Measurements from ENCODE around the gene SUOX. TPM values are rescaled to one million over a fixed set of nuclear protein-coding genes. Genes with fewer than 3 reads are reported as not detected.
"Not testable (repeated sequence)": the region's sequence is repeated elsewhere in the genome, so short reads cannot be mapped to it uniquely, and the experiment has no call there.

The SUOX gene
- total and polyA plus RNA-seq, 4 donors, result 17.3 to 39.3 (median 33.0) TPM

- TF ChIP-seq, protein P1, sequence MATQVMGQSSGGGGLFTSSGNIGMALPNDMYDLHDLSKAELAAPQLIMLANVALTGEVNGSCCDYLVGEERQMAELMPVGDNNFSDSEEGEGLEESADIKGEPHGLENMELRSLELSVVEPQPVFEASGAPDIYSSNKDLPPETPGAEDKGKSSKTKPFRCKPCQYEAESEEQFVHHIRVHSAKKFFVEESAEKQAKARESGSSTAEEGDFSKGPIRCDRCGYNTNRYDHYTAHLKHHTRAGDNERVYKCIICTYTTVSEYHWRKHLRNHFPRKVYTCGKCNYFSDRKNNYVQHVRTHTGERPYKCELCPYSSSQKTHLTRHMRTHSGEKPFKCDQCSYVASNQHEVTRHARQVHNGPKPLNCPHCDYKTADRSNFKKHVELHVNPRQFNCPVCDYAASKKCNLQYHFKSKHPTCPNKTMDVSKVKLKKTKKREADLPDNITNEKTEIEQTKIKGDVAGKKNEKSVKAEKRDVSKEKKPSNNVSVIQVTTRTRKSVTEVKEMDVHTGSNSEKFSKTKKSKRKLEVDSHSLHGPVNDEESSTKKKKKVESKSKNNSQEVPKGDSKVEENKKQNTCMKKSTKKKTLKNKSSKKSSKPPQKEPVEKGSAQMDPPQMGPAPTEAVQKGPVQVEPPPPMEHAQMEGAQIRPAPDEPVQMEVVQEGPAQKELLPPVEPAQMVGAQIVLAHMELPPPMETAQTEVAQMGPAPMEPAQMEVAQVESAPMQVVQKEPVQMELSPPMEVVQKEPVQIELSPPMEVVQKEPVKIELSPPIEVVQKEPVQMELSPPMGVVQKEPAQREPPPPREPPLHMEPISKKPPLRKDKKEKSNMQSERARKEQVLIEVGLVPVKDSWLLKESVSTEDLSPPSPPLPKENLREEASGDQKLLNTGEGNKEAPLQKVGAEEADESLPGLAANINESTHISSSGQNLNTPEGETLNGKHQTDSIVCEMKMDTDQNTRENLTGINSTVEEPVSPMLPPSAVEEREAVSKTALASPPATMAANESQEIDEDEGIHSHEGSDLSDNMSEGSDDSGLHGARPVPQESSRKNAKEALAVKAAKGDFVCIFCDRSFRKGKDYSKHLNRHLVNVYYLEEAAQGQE (IDR thresholded peaks at IDR 0.05), result no peak
- TF ChIP-seq JUND (IDR thresholded peaks at IDR 0.05), result no peak
- no peak for TF ChIP-seq GABPA (IDR thresholded peaks at IDR 0.05 in 1 of 2, conservative IDR thresholded peaks at IDR 0.05 in 1 of 2)
- no peak for TF ChIP-seq ATF3 (IDR thresholded peaks at IDR 0.05)
Measured at GRCh38 chr12:55983232-55983842, 13.7 kb upstream of the SUOX start (continued).

DNA sequence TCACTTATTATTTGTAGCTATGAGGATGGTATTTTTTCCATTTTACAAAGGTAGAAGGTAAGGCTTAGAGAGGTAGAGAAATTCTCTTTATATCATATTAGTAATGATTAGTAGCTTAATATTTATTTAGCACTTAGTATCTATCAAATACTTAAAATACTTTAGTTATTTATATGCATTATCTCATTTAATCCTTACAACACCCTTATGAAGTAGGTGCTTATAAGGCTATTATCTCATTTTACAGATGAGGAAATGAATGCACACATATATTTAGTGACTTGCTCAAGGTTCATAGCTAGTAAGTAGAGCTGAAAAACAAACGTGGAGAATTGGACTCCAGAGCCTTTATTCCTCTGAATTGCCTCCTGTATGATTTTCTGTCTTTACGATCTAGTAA, 12.2 kb upstream of the SUOX start:
- WGBS, result 72% methylated on average over 2 of the region's 2 CpGs
- no peak overlapping the region for H3K4me3 ChIP-seq (ENCODE audit: low read depth in 1 of 3, low read length in 3 of 3)
- H3K27ac ChIP-seq (ENCODE audit: low read depth in 1 of 2, low read length in 2 of 2), result no peak overlapping the region
- TF ChIP-seq, protein P2, sequence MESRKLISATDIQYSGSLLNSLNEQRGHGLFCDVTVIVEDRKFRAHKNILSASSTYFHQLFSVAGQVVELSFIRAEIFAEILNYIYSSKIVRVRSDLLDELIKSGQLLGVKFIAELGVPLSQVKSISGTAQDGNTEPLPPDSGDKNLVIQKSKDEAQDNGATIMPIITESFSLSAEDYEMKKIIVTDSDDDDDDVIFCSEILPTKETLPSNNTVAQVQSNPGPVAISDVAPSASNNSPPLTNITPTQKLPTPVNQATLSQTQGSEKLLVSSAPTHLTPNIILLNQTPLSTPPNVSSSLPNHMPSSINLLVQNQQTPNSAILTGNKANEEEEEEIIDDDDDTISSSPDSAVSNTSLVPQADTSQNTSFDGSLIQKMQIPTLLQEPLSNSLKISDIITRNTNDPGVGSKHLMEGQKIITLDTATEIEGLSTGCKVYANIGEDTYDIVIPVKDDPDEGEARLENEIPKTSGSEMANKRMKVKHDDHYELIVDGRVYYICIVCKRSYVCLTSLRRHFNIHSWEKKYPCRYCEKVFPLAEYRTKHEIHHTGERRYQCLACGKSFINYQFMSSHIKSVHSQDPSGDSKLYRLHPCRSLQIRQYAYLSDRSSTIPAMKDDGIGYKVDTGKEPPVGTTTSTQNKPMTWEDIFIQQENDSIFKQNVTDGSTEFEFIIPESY (IDR thresholded peaks at IDR 0.05), result no peak
- TF ChIP-seq GABPA (IDR thresholded peaks at IDR 0.05 in 1 of 2, conservative IDR thresholded peaks at IDR 0.05 in 1 of 2), result no peak
- H3K27me3 ChIP-seq (ENCODE audit: control insufficient read depth in 4 of 4, insufficient read depth in 4 of 4, low read length in 3 of 4), result no peaks in the 10 kb centered on the region
- DNase-seq (ENCODE audit: low spot score), result no peak
- H3K36me3 ChIP-seq (ENCODE audit: control insufficient read depth in 4 of 4, insufficient read depth in 3 of 4, low read depth in 1 of 4, low read length in 3 of 4), result peaks cover 12 to 41% (median 23%) of the 10 kb centered on the region in 4 donors
- H3K9me3 ChIP-seq (ENCODE audit: control insufficient read depth in 4 of 4, low read length in 3 of 4), result no peaks in the 10 kb centered on the region
- H3K4me1 ChIP-seq (ENCODE audit: control insufficient read depth in 4 of 4, insufficient read depth in 4 of 4, low read length in 3 of 4), result peaks cover 0 to 1% (median 0%) of the 10 kb centered on the region in 4 donors
- no peak overlapping the region for H3K9ac ChIP-seq (ENCODE audit: low read depth in 1 of 2, low read length in 2 of 2)

- H3K9ac ChIP-seq (ENCODE audit: low read depth in 1 of 2, low read length in 2 of 2), result no peak overlapping the region
- TF ChIP-seq ATF3 (IDR thresholded peaks at IDR 0.05), result no peak
- TF ChIP-seq, protein P2 (IDR thresholded peaks at IDR 0.05), result no peak
- no peak for TF ChIP-seq HNF4G (IDR thresholded peaks at IDR 0.05)
- TF ChIP-seq RAD21 (IDR thresholded peaks at IDR 0.05), result no peak
- TF ChIP-seq EGR1 (IDR thresholded peaks at IDR 0.05; ENCODE audit: low read depth in 2 of 2), result no peak
- TF ChIP-seq GABPA (IDR thresholded peaks at IDR 0.05 in 1 of 2, conservative IDR thresholded peaks at IDR 0.05 in 1 of 2), result no peak
- TF ChIP-seq TAF1 (conservative IDR thresholded peaks at IDR 0.05), result no peak
- TF ChIP-seq CTCF (IDR thresholded peaks at IDR 0.05; ENCODE audit: low read depth, low read length, missing input control), result no peak
- TF ChIP-seq HNF4A (conservative IDR thresholded peaks at IDR 0.05), result no peak
- no peak overlapping the region for H3K27ac ChIP-seq (ENCODE audit: low read depth in 1 of 2, low read length in 2 of 2)
- H3K9me3 ChIP-seq (ENCODE audit: control insufficient read depth in 4 of 4, low read length in 3 of 4), result no peaks in the 10 kb centered on the region
- DNase-seq (ENCODE audit: low spot score), result no peak
- no peak overlapping the region for H3K4me3 ChIP-seq (ENCODE audit: low read depth in 1 of 3, low read length in 3 of 3)
- H3K27me3 ChIP-seq (ENCODE audit: control insufficient read depth in 4 of 4, insufficient read depth in 4 of 4, low read length in 3 of 4), result no peaks in the 10 kb centered on the region
- H3K4me1 ChIP-seq (ENCODE audit: control insufficient read depth in 4 of 4, insufficient read depth in 4 of 4, low read length in 3 of 4), result peaks cover 0 to 1% (median 0%) of the 10 kb centered on the region in 4 donors
- H3K36me3 ChIP-seq (ENCODE audit: control insufficient read depth in 4 of 4, insufficient read depth in 3 of 4, low read depth in 1 of 4, low read length in 3 of 4), result peaks cover 12 to 44% (median 24%) of the 10 kb centered on the region in 4 donors
- 83% methylated on average over 4 of the region's 4 CpGs for WGBS
Measured at GRCh38 chr12:55985341-55985740, 11.7 kb upstream of the SUOX start.

DNA sequence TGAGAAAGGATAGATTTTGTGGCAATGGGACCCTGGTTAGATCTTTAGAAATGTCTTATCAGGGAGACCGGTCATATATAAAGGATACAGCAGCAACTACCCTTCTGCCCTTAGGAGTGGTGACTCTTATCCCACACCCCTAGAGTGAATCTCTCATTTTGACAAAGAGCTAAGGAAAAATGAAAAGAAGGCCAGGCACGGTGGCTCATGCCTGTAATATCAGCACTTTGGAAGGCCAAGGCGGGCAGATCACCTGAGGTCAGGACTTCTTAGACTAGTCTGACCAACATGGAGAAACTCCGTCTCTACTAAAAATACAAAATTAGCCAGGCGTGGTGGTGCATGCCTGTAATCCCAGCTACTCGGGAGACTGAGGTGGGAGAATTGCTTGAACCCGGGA, 11.1 kb upstream of the SUOX start:
- not testable (repeated sequence) for H3K9ac ChIP-seq (ENCODE audit: low read depth in 1 of 2, low read length in 2 of 2); H3K9me3 ChIP-seq (ENCODE audit: control insufficient read depth in 4 of 4, low read length in 3 of 4); H3K27ac ChIP-seq (ENCODE audit: low read depth in 1 of 2, low read length in 2 of 2); DNase-seq (ENCODE audit: low spot score); H3K27me3 ChIP-seq (ENCODE audit: control insufficient read depth in 4 of 4, insufficient read depth in 4 of 4, low read length in 3 of 4); H3K4me1 ChIP-seq (ENCODE audit: control insufficient read depth in 4 of 4, insufficient read depth in 4 of 4, low read length in 3 of 4); H3K4me3 ChIP-seq (ENCODE audit: low read depth in 1 of 3, low read length in 3 of 3)
- peaks cover 12 to 51% (median 30%) of the 10 kb centered on the region in 4 donors for H3K36me3 ChIP-seq (ENCODE audit: control insufficient read depth in 4 of 4, insufficient read depth in 3 of 4, low read depth in 1 of 4, low read length in 3 of 4)
- 91% methylated on average over 7 of the region's 7 CpGs for WGBS

All from liver (tissue), 9 donors.